ENCODE results near the gene ST3GAL2. TPM values are rescaled to one million over a fixed set of nuclear protein-coding genes. Genes with fewer than 3 reads are reported as not detected.

ST3GAL2 gene
- total RNA-seq, 2 donors from 2014 or later = 56.4 to 57.8 TPM

- no peak overlapping the region for H3K27ac Mint-ChIP-seq
- H3K9me3 Mint-ChIP-seq = no peaks in the 10 kb centered on the region
- Histone ChIP-seq H3K9me3 (ENCODE audit: control insufficient read depth, low read length) (no peaks in the 10 kb centered on the region), H3K27ac (ENCODE audit: low read depth, low read length) (no peak overlapping the region), H3K27me3 (ENCODE audit: control insufficient read depth, insufficient read depth, low read length, poor library complexity, severe bottlenecking) (no peaks in the 10 kb centered on the region), H3K36me3 (ENCODE audit: control insufficient read depth, insufficient read depth, low read length) (peaks cover 80% of the 10 kb centered on the region), H3K9ac (ENCODE audit: extremely low read depth, low read length, poor library complexity, severe bottlenecking) (no peak overlapping the region), H3K4me1 (ENCODE audit: control insufficient read depth, insufficient read depth, low read length) (no peaks in the 10 kb centered on the region), H3K4me3 (ENCODE audit: low read length) (no peak overlapping the region)
- H3K4me1 Mint-ChIP-seq = peaks cover 5% of the 10 kb centered on the region
- TF ChIP-seq CTCF (conservative IDR thresholded peaks at IDR 0.05) = no peak
- H3K36me3 Mint-ChIP-seq (ENCODE audit: low read depth) = peaks cover 60% of the 10 kb centered on the region
- 92 to 95% methylated on average over 6 to 7 of the region's 7 CpGs for WGBS, 2 experiments (ENCODE audit: insufficient coverage in 1 of 2, insufficient read length in 1 of 2)
- no peaks in the 10 kb centered on the region for H3K27me3 Mint-ChIP-seq (ENCODE audit: insufficient read depth)
- no peak for DNase-seq
- no peak overlapping the region for H3K4me3 Mint-ChIP-seq
Observed at GRCh38 chr16:70391881-70392481, 46.9 kb downstream of the ST3GAL2 start.

GRCh38 chr16:70391446-70391845, 47.5 kb downstream of the ST3GAL2 start:
- Mint-ChIP-seq H3K4me1 (peaks cover 5% of the 10 kb centered on the region), H3K4me3 (no peak overlapping the region), H3K9me3 (no peaks in the 10 kb centered on the region), H3K27me3 (ENCODE audit: insufficient read depth) (no peaks in the 10 kb centered on the region), H3K36me3 (ENCODE audit: low read depth) (peaks cover 57% of the 10 kb centered on the region), H3K27ac (peak overlapping the region; percentile 19)
- 88 to 92% methylated on average over 1 to 3 of the region's 3 CpGs for WGBS, 2 experiments (ENCODE audit: insufficient coverage in 1 of 2, insufficient read length in 1 of 2)
- no peaks in the 10 kb centered on the region for H3K27me3 ChIP-seq (ENCODE audit: control insufficient read depth, insufficient read depth, low read length, poor library complexity, severe bottlenecking)
- no peak overlapping the region for H3K4me3 ChIP-seq (ENCODE audit: low read length)
- DNase-seq = no peak
- no peaks in the 10 kb centered on the region for H3K9me3 ChIP-seq (ENCODE audit: control insufficient read depth, low read length)
- no peak overlapping the region for H3K27ac ChIP-seq (ENCODE audit: low read depth, low read length)
- peaks cover 84% of the 10 kb centered on the region for H3K36me3 ChIP-seq (ENCODE audit: control insufficient read depth, insufficient read depth, low read length)
- no peak for TF ChIP-seq CTCF (conservative IDR thresholded peaks at IDR 0.05)
- H3K9ac ChIP-seq (ENCODE audit: extremely low read depth, low read length, poor library complexity, severe bottlenecking) = no peak overlapping the region
- no peaks in the 10 kb centered on the region for H3K4me1 ChIP-seq (ENCODE audit: control insufficient read depth, insufficient read depth, low read length)

GRCh38 chr16:70390774-70391173, 48.1 kb downstream of the ST3GAL2 start:
- Mint-ChIP-seq H3K4me1 (peaks cover 5% of the 10 kb centered on the region), H3K9me3 (no peaks in the 10 kb centered on the region), H3K36me3 (ENCODE audit: low read depth) (peaks cover 59% of the 10 kb centered on the region), H3K27me3 (ENCODE audit: insufficient read depth) (no peaks in the 10 kb centered on the region), H3K4me3 (no peak overlapping the region), H3K27ac (peak overlapping the region; percentile 19)
- H3K27me3 ChIP-seq (ENCODE audit: control insufficient read depth, insufficient read depth, low read length, poor library complexity, severe bottlenecking) = no peaks in the 10 kb centered on the region
- no peaks in the 10 kb centered on the region for H3K4me1 ChIP-seq (ENCODE audit: control insufficient read depth, insufficient read depth, low read length)
- no peak overlapping the region for H3K4me3 ChIP-seq (ENCODE audit: low read length)
- DNase-seq = no peak
- WGBS, 2 experiments (ENCODE audit: insufficient coverage in 1 of 2, insufficient read length in 1 of 2) = 95 to 98% methylated on average over 5 of the region's 5 CpGs
- TF ChIP-seq CTCF (conservative IDR thresholded peaks at IDR 0.05) = no peak
- H3K9ac ChIP-seq (ENCODE audit: extremely low read depth, low read length, poor library complexity, severe bottlenecking) = no peak overlapping the region
- no peak overlapping the region for H3K27ac ChIP-seq (ENCODE audit: low read depth, low read length)
- H3K9me3 ChIP-seq (ENCODE audit: control insufficient read depth, low read length) = no peaks in the 10 kb centered on the region
- H3K36me3 ChIP-seq (ENCODE audit: control insufficient read depth, insufficient read depth, low read length) = peaks cover 81% of the 10 kb centered on the region
